SK-N-SH treated with all-trans-retinoic acid at 6 μM for 48 hours (cell line): ENCODE measurements around the gene AP2A2.

ENCODE experiments used
- ARNTL ChIP-seq: fragments of 450-650 bp; formaldehyde crosslinking; IDR thresholded peaks from 2 replicates; pipeline ENCODE4 v1.5.0; 2020; ENCODE audit warnings: low read depth, mild to moderate bottlenecking, moderate library complexity, borderline replicate concordance
- BACH2 ChIP-seq: fragments of 250-450 bp; sonication (Bioruptor Pico); IDR thresholded peaks from 2 replicates; pipeline ENCODE4 v1.9.0; 2021; ENCODE audit warnings: mild to moderate bottlenecking, borderline replicate concordance
- CREB5 ChIP-seq: fragments of 250-450 bp; sonication (Bioruptor Pico); IDR thresholded peaks from 2 replicates; pipeline ENCODE4 v1.5.1; 2020; ENCODE audit warnings: low read depth, mild to moderate bottlenecking, moderate library complexity
- SNAI2 ChIP-seq: fragments of 250-450 bp; sonication (Bioruptor Pico); IDR thresholded peaks from 2 replicates; pipeline ENCODE4 v1.5.0; 2020; ENCODE audit warnings: mild to moderate bottlenecking, moderate library complexity
- ZFP3 ChIP-seq: fragments of 250-450 bp; sonication (Bioruptor Pico); IDR thresholded peaks from 2 replicates; pipeline ENCODE4 v1.5.0; 2020; ENCODE audit warnings: mild to moderate bottlenecking, moderate library complexity

DNA sequence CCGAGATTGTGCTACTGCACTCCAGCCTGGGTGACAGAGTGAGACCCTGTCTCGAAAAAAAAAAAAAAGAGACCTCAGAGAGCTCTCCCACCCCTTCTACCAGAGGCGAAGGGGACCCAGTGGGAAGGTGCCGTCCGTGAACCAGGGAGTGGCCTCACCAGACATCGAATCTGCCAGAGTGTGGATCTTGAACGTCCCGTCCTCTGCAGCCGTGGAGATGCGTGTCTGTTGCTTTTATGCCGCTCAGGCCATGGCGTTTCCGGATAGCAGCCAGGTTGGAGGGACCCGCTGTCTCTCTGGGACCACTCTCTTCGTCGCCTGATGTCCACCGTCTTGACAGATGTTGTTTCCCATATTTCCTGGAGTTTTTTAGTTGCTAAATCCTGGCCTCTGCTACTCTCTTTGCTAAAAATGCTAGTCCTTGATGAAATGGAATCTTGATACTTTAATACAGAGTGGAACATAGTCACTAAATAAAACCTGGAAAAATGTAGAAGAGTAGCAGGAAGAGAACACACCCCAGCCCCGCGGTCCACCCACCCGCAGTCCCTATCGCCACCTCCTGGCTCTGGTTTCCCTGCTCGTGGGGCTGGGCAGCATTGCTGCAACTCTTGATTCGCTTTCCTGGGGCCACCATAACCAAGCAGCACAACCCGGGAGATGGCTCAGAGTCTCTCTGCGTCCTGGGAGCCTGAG lies 122.9 kb downstream of the AP2A2 start:
- TF ChIP-seq BACH2 (CRISPR knock-in tag) (no peak), ZFP3 (no peak), SNAI2 (CRISPR knock-in tag) (no peak), CREB5 (CRISPR knock-in tag) (no peak), ARNTL (CRISPR knock-in tag) (no peak)
